Stomach (tissue), 9 donors: ENCODE data around the gene TPRN. TPM values are rescaled to one million over a fixed set of nuclear protein-coding genes. Genes with fewer than 3 reads are reported as not detected.

Experiments used
- DNase-seq, 2 donors: peaks; one replicate each; pipeline versions ENCODE4 v3.0.0 to v3.0.0-alpha.2; 2013 to 2019
- H3K27ac ChIP-seq, 5 donors: fragments of 200-600 bp in 4 of 5; sonication (generic) in 4 of 5; one replicate each; pipeline ENCODE4 v1.5.1; 2013 to 2019; ENCODE audit warnings: mild to moderate bottlenecking in 1 of 5, moderate library complexity in 1 of 5
- H3K27me3 ChIP-seq, 3 donors: fragments of 200-600 bp; sonication (generic); one replicate each; pipeline ENCODE4 v1.5.1; 2017 to 2019; ENCODE audit warnings: mixed run types in 1 of 3
- H3K36me3 ChIP-seq, 4 donors: fragments of 200-600 bp; sonication (generic); 1 replicate in 3 of 4; 2 replicates in 1 of 4; pipeline ENCODE4 v1.5.1; 2016 to 2019
- H3K4me1 ChIP-seq, 4 donors: fragments of 200-600 bp; sonication (generic); one replicate each; pipeline ENCODE4 v1.5.1; 2016 to 2019
- H3K4me3 ChIP-seq, 4 donors: fragments of 200-600 bp; sonication (generic) in 3 of 4; one replicate each; pipeline ENCODE4 v1.5.1; 2016 to 2019; ENCODE audit warnings: mild to moderate bottlenecking in 1 of 4
- H3K9me3 ChIP-seq, 4 donors: fragments of 200-600 bp; sonication (generic); one replicate each; pipeline ENCODE4 v1.5.1; 2016 to 2019
- EP300 ChIP-seq: sonication (generic); formaldehyde crosslinking; IDR thresholded peaks from one replicate; pipeline ENCODE4 v1.6.1; 2017; ENCODE audit warnings: antibody characterized with exemption
- POLR2A ChIP-seq, 4 donors: fragments of 450-650 bp; IDR thresholded peaks; one replicate each; pipeline ENCODE4 v1.6.1; 2016; ENCODE audit warnings: antibody characterized with exemption in 4 of 4, control low read depth in 2 of 4, mild to moderate bottlenecking in 1 of 4, moderate library complexity in 1 of 4
- POLR2AphosphoS5 ChIP-seq, 3 donors: sonication (generic); formaldehyde crosslinking; IDR thresholded peaks; one replicate each; pipeline ENCODE4 v1.6.1; 2016; ENCODE audit warnings: antibody characterized with exemption in 3 of 3
- WGBS, 5 donors: extraction: QIAGEN DNeasy Blood & Tissue Kit in 3 of 5; methylation state at CpG; one replicate each; pipeline versions ENCODE4 v1.1.5 to v1.1.7; 2013 to 2018; 5-methylcytosine and 5-hydroxymethylcytosine counted together
- intact Hi-C: fragments of 100-400 bp; cut with DNase I; formaldehyde crosslinking; loops from one replicate; pipeline ENCODE4 v1.15.1; 2023; ENCODE audit warnings: low total_unique reads
- polyA plus RNA-seq, 3 donors: library from polyadenylated mRNA; stranded (reverse); fragments of 200-250 nt; gene quantifications; one replicate each; pipeline ENCODE4 v1.2.3, GENCODE V29; 2013
- total RNA-seq, 5 donors: library from RNA; depleted of rRNA; stranded (reverse); fragments of >200 nt; gene quantifications; one replicate each; pipeline versions ENCODE4 v1.1.0 to v1.2.3, GENCODE V29; 2014 to 2016
- TF ChIP-seq, protein P1 (sequence below), 7 experiments: fragments of 450-650 bp in 4 of 7; fragments of 200-600 bp in 3 of 7; sonication (generic) in 3 of 7; IDR thresholded peaks; one replicate each; pipeline ENCODE4 v1.5.1; 2016 to 2019; ENCODE audit warnings: antibody characterized with exemption in 7 of 7, control low read depth in 2 of 7, mild to moderate bottlenecking in 1 of 7
- donor health status: healthy with polysubstance abuse.
- donor health status: Bipolar disorder and iron deficiency.
- donor health status: healthy.

The TPRN gene
- total and polyA plus RNA-seq, 8 donors: 8.8 to 161 (median 24.6) TPM

DNA sequence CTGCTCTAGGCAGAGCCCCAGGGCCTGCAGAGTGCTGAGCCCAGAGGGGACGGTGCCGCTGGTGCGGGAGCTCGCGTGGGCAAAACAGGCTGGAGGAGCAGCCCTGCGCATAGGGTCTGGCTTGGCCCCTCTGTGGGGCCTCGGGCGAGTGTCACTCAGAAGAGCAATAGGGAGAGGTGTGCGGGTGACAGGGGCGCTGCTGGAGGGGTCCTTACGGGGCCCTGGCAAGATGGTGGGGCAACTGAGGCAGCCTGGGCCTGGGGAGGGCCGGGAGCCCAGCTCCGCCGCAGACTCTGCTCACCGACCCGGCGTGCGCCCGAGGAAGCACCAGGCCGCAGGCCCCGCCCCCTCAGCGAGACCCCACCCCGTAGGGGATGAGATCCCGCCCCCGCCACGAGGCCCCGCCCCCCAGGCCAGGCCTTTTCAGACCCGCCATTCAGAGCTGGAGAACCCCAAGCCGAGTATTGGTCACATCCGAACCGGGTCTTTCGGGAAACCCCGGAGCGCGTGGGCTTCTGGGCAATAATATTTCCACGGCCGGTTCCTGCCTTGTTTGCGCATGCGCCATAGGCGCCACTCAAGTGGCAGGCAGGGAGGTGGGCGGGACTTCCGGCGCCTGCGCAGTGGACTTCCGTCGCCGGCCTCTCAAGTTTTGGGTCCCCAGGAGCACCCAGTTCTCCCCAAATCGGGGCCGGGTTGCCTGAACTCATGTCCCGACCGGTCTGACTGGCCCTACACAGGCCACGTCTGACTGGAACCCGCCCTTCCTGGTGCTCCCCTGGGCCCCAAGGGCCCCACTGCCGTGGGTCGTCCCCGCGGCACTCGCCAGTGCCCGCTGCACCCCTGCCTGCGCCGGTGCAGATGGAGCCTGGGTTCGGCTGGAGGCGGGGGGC, 22.8 kb upstream of the TPRN start:
- DNase-seq: peak; percentile 98 to 99
- 0 to 2% (median 1%) methylated on average over 20 to 63 of the region's 63 CpGs for WGBS, 5 donors
- intact Hi-C loops: no loop called here
- TF ChIP-seq POLR2AphosphoS5 (IDR thresholded peaks at IDR 0.05) (peak; percentile 46 to 88 (median 69)), EP300 (no peak), POLR2A (IDR thresholded peaks at IDR 0.05) (no peak)
- TF ChIP-seq, protein P1, sequence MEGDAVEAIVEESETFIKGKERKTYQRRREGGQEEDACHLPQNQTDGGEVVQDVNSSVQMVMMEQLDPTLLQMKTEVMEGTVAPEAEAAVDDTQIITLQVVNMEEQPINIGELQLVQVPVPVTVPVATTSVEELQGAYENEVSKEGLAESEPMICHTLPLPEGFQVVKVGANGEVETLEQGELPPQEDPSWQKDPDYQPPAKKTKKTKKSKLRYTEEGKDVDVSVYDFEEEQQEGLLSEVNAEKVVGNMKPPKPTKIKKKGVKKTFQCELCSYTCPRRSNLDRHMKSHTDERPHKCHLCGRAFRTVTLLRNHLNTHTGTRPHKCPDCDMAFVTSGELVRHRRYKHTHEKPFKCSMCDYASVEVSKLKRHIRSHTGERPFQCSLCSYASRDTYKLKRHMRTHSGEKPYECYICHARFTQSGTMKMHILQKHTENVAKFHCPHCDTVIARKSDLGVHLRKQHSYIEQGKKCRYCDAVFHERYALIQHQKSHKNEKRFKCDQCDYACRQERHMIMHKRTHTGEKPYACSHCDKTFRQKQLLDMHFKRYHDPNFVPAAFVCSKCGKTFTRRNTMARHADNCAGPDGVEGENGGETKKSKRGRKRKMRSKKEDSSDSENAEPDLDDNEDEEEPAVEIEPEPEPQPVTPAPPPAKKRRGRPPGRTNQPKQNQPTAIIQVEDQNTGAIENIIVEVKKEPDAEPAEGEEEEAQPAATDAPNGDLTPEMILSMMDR (IDR thresholded peaks at IDR 0.05): peak in 1 of 7 experiments; percentile 20
- H3K4me3 ChIP-seq: peak overlapping the region; percentile 70 to 73 (median 72)
- H3K27me3 ChIP-seq: peaks cover 0 to 28% (median 4%) of the 10 kb centered on the region in 3 donors
- peak overlapping the region; percentile 92 to 98 (median 94) for H3K27ac ChIP-seq
- H3K9me3 ChIP-seq: no peaks in the 10 kb centered on the region
- H3K4me1 ChIP-seq: peaks cover 45 to 92% (median 88%) of the 10 kb centered on the region in 4 donors
- H3K36me3 ChIP-seq: no peaks in the 10 kb centered on the region

DNA sequence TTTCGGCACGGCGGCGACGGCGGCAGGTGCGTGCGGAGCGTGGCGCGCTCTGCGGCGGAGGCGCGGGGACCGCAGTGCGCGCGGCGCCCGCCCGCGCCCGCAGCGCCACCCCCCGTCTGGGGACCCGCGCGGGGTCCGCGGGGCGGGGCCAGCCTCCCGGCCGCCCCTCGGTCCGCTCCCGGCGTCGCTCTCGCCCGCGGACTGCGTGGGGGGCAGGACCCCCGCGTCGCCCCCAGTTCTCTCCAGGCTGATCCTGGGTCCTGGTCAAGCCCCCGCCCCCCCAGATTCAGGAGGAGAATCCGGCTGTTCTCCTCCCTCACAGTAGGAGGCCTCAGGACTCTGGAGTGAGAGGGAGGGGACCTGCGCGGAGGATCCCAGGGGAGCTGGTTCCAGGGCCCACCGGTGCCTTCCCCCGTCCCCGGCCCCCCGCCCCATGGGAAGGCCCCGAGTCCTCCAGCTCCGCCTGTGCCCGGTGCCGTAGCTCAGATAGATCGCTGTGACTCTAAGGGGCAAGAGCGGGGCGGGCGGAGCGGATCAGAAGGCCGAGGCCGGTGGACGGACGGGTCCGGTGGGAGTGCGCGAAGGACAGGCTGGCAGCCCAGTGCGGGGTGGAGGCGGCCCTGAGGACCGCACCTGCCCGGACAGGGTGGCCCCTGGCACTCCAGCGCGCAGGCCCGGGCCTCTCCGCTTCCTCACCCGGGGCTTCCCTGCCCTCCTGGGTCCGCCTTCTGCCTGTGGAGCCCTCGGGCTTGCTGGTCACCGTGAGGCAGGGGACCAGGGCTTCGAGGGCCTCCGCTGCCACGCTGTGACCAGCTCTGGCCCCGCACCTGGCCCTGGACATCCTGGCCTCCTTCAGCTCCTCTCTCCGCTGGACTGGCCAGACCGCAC, 21.9 kb upstream of the TPRN start, which contains the start of gene RNF208:
RNF208 (minus strand) TSS at position 51 of the 888 bp plus-strand sequence. CDS start 1,028 bp downstream, outside the sequence.
- Histone ChIP-seq H3K4me3 (peak within 1 kb of the TSS; percentile 70 to 73 (median 72)), H3K27me3 (peaks cover 0 to 20% (median 0%) of the 10 kb centered on the region in 3 donors), H3K9me3 (no peaks in the 10 kb centered on the region), H3K36me3 (no peaks in the 10 kb centered on the region), H3K27ac (peak within 1 kb of the TSS; percentile 92 to 98 (median 94)), H3K4me1 (peaks cover 41 to 92% (median 88%) of the 10 kb centered on the region in 4 donors)
- DNase-seq: peak in 1 of 2 donors; percentile 66
- TF ChIP-seq POLR2AphosphoS5 (IDR thresholded peaks at IDR 0.05) (no peak), POLR2A (IDR thresholded peaks at IDR 0.05) (no peak), EP300 (no peak)
- TF ChIP-seq, protein P1 (IDR thresholded peaks at IDR 0.05): no peak
- 3 to 9% (median 3%) methylated on average over 20 to 88 of the region's 88 CpGs for WGBS, 5 donors
- intact Hi-C loops: no loop called here

- Histone ChIP-seq H3K9me3 (no peaks in the 10 kb centered on the region), H3K4me1 (peaks cover 41 to 92% (median 88%) of the 10 kb centered on the region in 4 donors), H3K27me3 (peaks cover 0 to 14% (median 0%) of the 10 kb centered on the region in 3 donors), H3K36me3 (peaks cover 0 to 2% (median 0%) of the 10 kb centered on the region in 4 donors), H3K4me3 (peak overlapping the region; percentile 44 to 58 (median 46)), H3K27ac (peak overlapping the region; percentile 52 to 73 (median 64))
- WGBS, 5 donors: 5 to 21% (median 7%) methylated on average over 12 to 59 of the region's 61 CpGs
- no peak for TF ChIP-seq POLR2A (IDR thresholded peaks at IDR 0.05)
- TF ChIP-seq, protein P1 (IDR thresholded peaks at IDR 0.05): no peak
- TF ChIP-seq EP300: no peak
- TF ChIP-seq POLR2AphosphoS5 (IDR thresholded peaks at IDR 0.05): no peak
- intact Hi-C loops: no loop called here
- peak in 1 of 2 donors; percentile 73 for DNase-seq
These were observed 21.1 kb upstream of the TPRN start for GRCh38 chr9:137221506-137222111.
